ENCODE results near the gene MSH2.

GRCh38 chr2:47513981-47514520 is 111.1 kb downstream of the MSH2 start:
- TF ChIP-seq POLR2AphosphoS5 (IDR thresholded peaks at IDR 0.05; ENCODE audit: low read depth, low read length), result no peak
- no peak for TF ChIP-seq TAF1 (IDR thresholded peaks at IDR 0.05; ENCODE audit: borderline replicate concordance, insufficient read depth, low read length)

Measured in PFSK-1 (cell line).